OCI-LY7 (cell line): ENCODE measurements around the gene ADIPOQ.

Experiments
- EZH2phosphoT487 ChIP-seq: fragments of 200-600 bp; sonication (generic); IDR thresholded peaks from 2 replicates; pipeline ENCODE4 v1.6.1; 2018; ENCODE audit warnings: low read depth, borderline replicate concordance, mild to moderate bottlenecking, mixed run types, antibody characterized with exemption, low read length, moderate library complexity, mixed read lengths
- TF ChIP-seq, protein P1 (sequence below): fragments of 200-600 bp; sonication (generic); conservative IDR thresholded peaks from 2 replicates; pipeline ENCODE4 v1.5.1; 2014; ENCODE audit warnings: mild to moderate bottlenecking, antibody characterized with exemption, low read length, moderate library complexity, mixed read lengths

DNA sequence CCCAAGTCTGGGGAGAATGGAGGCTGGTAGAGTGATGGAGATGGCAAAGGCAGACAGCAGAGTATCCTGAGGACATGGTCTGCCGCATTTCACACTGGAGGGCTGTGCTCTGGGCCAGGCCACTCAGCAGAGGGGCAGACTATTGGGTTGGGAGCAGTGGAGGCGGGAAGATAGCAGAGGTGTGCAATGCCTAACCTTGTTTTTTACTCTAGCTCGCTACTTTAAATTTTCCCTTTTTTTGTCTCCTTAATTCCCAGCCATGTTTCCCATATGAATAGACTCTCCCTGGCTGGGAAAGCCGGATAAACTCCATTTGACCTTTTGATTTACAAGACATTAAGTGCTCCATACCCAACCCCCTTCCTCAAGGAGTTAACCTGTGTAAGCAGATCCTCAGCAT is 54.4 kb downstream of the ADIPOQ start:
- TF ChIP-seq, protein P1, sequence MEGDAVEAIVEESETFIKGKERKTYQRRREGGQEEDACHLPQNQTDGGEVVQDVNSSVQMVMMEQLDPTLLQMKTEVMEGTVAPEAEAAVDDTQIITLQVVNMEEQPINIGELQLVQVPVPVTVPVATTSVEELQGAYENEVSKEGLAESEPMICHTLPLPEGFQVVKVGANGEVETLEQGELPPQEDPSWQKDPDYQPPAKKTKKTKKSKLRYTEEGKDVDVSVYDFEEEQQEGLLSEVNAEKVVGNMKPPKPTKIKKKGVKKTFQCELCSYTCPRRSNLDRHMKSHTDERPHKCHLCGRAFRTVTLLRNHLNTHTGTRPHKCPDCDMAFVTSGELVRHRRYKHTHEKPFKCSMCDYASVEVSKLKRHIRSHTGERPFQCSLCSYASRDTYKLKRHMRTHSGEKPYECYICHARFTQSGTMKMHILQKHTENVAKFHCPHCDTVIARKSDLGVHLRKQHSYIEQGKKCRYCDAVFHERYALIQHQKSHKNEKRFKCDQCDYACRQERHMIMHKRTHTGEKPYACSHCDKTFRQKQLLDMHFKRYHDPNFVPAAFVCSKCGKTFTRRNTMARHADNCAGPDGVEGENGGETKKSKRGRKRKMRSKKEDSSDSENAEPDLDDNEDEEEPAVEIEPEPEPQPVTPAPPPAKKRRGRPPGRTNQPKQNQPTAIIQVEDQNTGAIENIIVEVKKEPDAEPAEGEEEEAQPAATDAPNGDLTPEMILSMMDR = no peak
- TF ChIP-seq EZH2phosphoT487 = no peak
